T-helper 1 cell treated with Interleukin-12 subunit alpha and Interleukin-12 subunit beta and Interleukin-4 antibody, amounts not matched to agents 30 μg/mL and 1 μg/mL, for 36 hours (primary cell): ENCODE measurements around the gene GON4L.
"Not testable (repeated sequence)": the region's sequence is repeated elsewhere in the genome, so short reads cannot be mapped to it uniquely, and the experiment has no call there.

Experiments used
- H3K27ac Mint-ChIP-seq: one replicate; pipeline ENCODE4 v1.8.0; 2021; ENCODE audit warnings: mild to moderate bottlenecking, mixed read lengths
- H3K27me3 Mint-ChIP-seq: one replicate; pipeline ENCODE4 v1.8.0; 2021; ENCODE audit warnings: low read depth, mixed read lengths
- H3K36me3 Mint-ChIP-seq: one replicate; pipeline ENCODE4 v1.8.0; 2021; ENCODE audit warnings: low read depth, mixed read lengths
- H3K4me1 Mint-ChIP-seq: one replicate; pipeline ENCODE4 v1.8.0; 2021; ENCODE audit warnings: low read depth, mixed read lengths
- H3K4me3 Mint-ChIP-seq: one replicate; pipeline ENCODE4 v1.8.0; 2021; ENCODE audit warnings: mild to moderate bottlenecking, moderate library complexity, mixed read lengths
- H3K9me3 Mint-ChIP-seq: one replicate; pipeline ENCODE4 v1.8.0; 2021; ENCODE audit warnings: mixed read lengths

The GON4L gene, protein sequence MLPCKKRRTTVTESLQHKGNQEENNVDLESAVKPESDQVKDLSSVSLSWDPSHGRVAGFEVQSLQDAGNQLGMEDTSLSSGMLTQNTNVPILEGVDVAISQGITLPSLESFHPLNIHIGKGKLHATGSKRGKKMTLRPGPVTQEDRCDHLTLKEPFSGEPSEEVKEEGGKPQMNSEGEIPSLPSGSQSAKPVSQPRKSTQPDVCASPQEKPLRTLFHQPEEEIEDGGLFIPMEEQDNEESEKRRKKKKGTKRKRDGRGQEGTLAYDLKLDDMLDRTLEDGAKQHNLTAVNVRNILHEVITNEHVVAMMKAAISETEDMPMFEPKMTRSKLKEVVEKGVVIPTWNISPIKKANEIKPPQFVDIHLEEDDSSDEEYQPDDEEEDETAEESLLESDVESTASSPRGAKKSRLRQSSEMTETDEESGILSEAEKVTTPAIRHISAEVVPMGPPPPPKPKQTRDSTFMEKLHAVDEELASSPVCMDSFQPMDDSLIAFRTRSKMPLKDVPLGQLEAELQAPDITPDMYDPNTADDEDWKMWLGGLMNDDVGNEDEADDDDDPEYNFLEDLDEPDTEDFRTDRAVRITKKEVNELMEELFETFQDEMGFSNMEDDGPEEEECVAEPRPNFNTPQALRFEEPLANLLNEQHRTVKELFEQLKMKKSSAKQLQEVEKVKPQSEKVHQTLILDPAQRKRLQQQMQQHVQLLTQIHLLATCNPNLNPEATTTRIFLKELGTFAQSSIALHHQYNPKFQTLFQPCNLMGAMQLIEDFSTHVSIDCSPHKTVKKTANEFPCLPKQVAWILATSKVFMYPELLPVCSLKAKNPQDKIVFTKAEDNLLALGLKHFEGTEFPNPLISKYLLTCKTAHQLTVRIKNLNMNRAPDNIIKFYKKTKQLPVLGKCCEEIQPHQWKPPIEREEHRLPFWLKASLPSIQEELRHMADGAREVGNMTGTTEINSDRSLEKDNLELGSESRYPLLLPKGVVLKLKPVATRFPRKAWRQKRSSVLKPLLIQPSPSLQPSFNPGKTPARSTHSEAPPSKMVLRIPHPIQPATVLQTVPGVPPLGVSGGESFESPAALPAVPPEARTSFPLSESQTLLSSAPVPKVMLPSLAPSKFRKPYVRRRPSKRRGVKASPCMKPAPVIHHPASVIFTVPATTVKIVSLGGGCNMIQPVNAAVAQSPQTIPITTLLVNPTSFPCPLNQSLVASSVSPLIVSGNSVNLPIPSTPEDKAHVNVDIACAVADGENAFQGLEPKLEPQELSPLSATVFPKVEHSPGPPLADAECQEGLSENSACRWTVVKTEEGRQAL (N-terminal part only)

DNA sequence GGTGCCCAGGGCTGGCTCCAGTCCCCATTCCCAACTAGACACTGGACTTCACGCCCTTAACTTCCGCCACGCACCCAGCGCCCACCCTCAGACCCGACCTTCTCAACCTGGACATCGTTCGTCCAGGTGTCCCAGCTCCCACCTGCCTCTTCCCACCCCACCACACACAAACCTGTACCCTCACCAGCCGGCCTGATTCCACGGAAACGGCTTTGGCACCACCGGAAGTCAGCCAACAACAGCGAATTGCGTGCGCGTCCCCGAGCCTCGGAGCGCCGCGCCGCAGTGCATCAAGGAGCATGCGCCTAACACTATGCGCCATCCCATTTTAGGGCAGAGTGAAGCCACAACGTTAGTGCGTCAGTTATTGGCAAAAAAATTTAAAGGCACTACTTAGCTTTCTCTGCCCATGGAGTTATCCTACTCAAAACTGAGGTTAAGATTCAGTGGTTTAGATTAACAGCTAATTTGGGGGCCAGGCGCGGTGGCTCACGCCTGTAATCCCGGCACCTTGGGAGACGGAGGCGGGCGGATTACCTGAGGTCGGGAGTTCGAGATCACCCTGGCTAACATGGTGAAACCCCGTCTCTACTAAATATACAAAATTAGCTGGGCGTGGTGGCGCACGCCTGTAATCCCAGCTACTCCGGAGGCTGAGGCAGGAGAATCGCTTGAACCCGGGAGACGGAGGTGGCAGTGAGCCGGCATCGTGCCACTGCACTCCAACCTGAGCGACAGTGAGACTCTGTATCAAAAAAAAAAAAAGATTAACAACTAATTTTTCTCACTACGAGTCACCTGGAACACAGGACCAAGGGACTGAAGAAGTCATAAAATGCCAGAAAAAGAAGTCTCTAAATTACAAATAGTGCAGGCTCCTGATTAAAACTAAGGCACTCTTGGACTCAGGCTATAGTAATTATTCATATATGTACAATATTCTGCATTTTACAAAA is at the start of gene GON4L:
GON4L (minus strand) TSS at position 240 of the 956 bp plus-strand sequence. CDS start 3,434 bp downstream, outside the sequence.
- Mint-ChIP-seq H3K9me3 (no peaks in the 10 kb centered on the region), H3K27ac (peak within 1 kb of the TSS; percentile 97), H3K4me3 (peak within 1 kb of the TSS; percentile 98), H3K27me3 (no peaks in the 10 kb centered on the region), H3K4me1 (peaks cover 41% of the 10 kb centered on the region), H3K36me3 (peaks cover 26% of the 10 kb centered on the region)

DNA sequence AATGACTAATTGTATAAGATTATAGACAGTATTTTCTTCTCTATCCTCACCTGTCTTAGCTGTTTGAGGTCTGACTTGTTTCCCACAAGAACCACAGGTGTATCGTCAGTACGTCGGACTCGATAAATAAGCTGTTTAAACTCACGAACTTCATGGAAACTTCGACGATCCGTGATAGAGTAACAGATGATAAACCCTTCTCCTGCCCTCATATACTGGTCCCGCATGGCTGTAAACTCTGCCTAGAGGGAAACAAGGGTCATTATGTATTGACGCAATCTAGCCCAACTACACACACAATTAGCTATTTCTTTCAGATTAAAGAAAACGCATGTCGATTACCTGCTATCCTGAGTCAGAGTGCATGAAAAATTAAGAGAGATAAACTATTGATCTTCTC is 47.2 kb upstream of the GON4L start:
- Mint-ChIP-seq H3K4me1 (peaks cover 4% of the 10 kb centered on the region), H3K27ac (no peak overlapping the region)

GRCh38 chr1:155900161-155900560 is 43.1 kb upstream of the GON4L start:
- H3K4me3 Mint-ChIP-seq = no peak overlapping the region
- no peak overlapping the region for H3K27ac Mint-ChIP-seq
- H3K36me3 Mint-ChIP-seq = peaks cover 43% of the 10 kb centered on the region
- no peaks in the 10 kb centered on the region for H3K27me3 Mint-ChIP-seq
- H3K9me3 Mint-ChIP-seq = no peaks in the 10 kb centered on the region
- H3K4me1 Mint-ChIP-seq = peaks cover 7% of the 10 kb centered on the region

More for the DNA sequence above, 47.2 kb upstream of the GON4L start:
- Mint-ChIP-seq H3K4me3 (no peak overlapping the region), H3K9me3 (no peaks in the 10 kb centered on the region), H3K27me3 (no peaks in the 10 kb centered on the region), H3K36me3 (peaks cover 31% of the 10 kb centered on the region)

DNA sequence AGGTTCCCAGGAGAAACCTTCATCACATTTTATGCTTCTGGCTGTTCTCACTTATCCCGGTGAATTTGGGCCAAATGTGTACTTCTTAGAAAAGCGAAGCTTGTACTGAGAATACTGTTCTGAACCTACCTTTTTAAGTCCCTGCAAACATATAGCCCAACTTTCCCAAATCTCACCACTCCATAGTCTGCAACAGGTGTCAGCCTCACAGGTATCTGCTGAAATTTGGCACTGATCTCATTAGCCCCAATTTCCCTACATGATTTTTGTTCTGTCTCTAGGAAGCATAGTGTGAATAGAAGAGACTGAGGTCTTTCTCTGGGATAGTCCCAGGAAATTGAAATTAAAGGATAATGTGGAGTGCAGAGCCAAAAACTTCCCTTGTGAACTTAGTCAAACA is 42.7 kb upstream of the GON4L start:
- Mint-ChIP-seq H3K36me3 (peaks cover 41% of the 10 kb centered on the region), H3K4me1 (peaks cover 7% of the 10 kb centered on the region), H3K27ac (no peak overlapping the region), H3K27me3 (no peaks in the 10 kb centered on the region), H3K9me3 (no peaks in the 10 kb centered on the region), H3K4me3 (no peak overlapping the region)

DNA sequence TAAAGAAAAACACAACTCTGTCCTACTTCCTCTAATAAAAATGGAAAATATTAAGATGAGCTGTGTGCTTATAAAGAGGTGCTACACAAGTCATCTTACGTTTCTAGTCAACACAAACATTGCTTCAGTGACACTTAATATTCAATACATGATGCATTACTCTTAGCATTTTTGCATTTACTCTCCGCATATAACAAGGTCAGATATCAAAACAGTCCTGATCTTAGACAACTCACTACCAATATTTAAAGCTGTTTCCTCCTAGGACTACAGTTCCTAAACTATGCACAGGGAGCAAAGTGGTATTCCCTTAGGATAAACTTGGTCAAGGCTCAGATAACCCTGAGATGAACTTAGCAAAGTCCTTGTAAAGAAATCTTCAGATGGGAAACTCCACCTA is 41.9 kb upstream of the GON4L start:
- no peaks in the 10 kb centered on the region for H3K27me3 Mint-ChIP-seq
- no peaks in the 10 kb centered on the region for H3K9me3 Mint-ChIP-seq
- H3K36me3 Mint-ChIP-seq = peaks cover 33% of the 10 kb centered on the region
- H3K4me3 Mint-ChIP-seq = no peak overlapping the region
- no peak overlapping the region for H3K27ac Mint-ChIP-seq
- peaks cover 5% of the 10 kb centered on the region for H3K4me1 Mint-ChIP-seq

- Mint-ChIP-seq H3K27me3 (no peaks in the 10 kb centered on the region), H3K36me3 (peaks cover 30% of the 10 kb centered on the region), H3K4me1 (peaks cover 15% of the 10 kb centered on the region), H3K9me3 (no peaks in the 10 kb centered on the region), H3K27ac (peak overlapping the region; percentile 14), H3K4me3 (no peak overlapping the region)
Observed at GRCh38 chr1:155897746-155898145, 40.7 kb upstream of the GON4L start.

- H3K4me1 Mint-ChIP-seq = peaks cover 17% of the 10 kb centered on the region
- H3K4me3 Mint-ChIP-seq, H3K9me3 Mint-ChIP-seq, H3K27ac Mint-ChIP-seq, H3K27me3 Mint-ChIP-seq: not testable (repeated sequence)
- H3K36me3 Mint-ChIP-seq = peaks cover 28% of the 10 kb centered on the region
Observed at GRCh38 chr1:155896476-155896875, 39.5 kb upstream of the GON4L start.

GRCh38 chr1:155895617-155896016 is 38.6 kb upstream of the GON4L start:
- not testable (repeated sequence) for H3K4me3 Mint-ChIP-seq, H3K9me3 Mint-ChIP-seq, H3K27me3 Mint-ChIP-seq, H3K27ac Mint-ChIP-seq
- H3K36me3 Mint-ChIP-seq = peaks cover 27% of the 10 kb centered on the region
- H3K4me1 Mint-ChIP-seq = peaks cover 17% of the 10 kb centered on the region

DNA sequence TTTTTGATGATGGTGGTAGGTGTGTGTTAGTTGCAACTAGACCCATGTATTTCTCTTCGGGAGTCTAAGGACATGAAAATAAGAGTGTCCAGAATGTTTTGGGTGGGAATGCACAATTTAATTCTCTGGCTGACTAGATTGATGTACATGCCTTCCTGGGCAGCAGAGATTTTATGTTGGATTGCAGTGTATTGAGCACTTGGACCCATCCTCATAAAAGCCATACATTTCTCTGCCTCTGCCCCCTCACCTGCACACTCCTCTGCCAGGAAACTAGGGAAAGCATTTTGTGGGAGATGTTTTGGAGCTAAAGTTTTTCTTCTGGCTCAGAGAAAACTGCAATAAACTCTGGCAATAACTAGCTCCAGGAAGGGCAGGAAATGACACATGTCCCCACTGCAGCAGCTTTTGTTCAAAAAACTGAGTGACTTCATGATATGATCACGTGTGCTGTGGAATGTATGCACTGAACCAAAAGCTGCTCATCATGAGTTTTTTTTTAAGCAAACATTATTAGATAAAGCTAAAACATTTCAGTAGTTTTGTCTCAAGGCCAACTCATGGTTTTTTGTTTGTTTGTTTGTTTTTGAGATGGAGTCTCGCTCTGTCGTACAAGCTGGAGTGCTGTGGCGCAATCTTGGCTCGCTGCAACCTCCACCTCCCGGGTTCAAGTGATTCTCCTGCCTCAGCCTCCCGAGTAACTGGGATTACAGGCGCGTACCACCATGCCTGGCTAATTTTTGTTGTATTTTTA is 36.6 kb upstream of the GON4L start:
- H3K4me1 Mint-ChIP-seq = peaks cover 14% of the 10 kb centered on the region
- no peak overlapping the region for H3K4me3 Mint-ChIP-seq
- no peaks in the 10 kb centered on the region for H3K27me3 Mint-ChIP-seq
- peaks cover 10% of the 10 kb centered on the region for H3K36me3 Mint-ChIP-seq
- no peaks in the 10 kb centered on the region for H3K9me3 Mint-ChIP-seq
- peak overlapping the region; percentile 73 for H3K27ac Mint-ChIP-seq

GRCh38 chr1:155892796-155893195 is 35.8 kb upstream of the GON4L start:
- peak overlapping the region; percentile 73 for H3K27ac Mint-ChIP-seq
- H3K36me3 Mint-ChIP-seq = peaks cover 8% of the 10 kb centered on the region
- H3K9me3 Mint-ChIP-seq = no peaks in the 10 kb centered on the region
- no peaks in the 10 kb centered on the region for H3K27me3 Mint-ChIP-seq
- H3K4me3 Mint-ChIP-seq = no peak overlapping the region
- peaks cover 12% of the 10 kb centered on the region for H3K4me1 Mint-ChIP-seq

DNA sequence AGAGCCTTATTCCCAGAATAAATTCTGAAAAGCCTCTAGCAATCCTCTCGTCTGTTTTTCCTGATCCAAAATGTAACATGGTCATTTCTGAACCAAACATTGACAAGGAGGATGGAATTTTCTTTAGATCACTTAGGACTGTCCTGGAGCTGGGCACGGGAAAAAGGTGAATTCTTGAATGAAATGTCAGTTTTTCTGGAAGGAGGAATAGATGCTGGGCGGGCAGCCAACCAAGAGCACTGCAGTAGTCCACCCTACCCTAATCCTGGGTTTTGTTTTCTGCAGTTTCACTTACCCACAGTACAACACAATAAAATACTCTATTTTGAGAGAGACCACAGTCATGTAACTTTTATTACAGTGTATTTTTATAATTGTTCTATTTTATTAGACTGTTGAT is 33.2 kb upstream of the GON4L start:
- Mint-ChIP-seq H3K4me3 (no peak overlapping the region), H3K27ac (no peak overlapping the region), H3K9me3 (no peaks in the 10 kb centered on the region), H3K27me3 (no peaks in the 10 kb centered on the region), H3K36me3 (peaks cover 2% of the 10 kb centered on the region), H3K4me1 (peaks cover 11% of the 10 kb centered on the region)

- Mint-ChIP-seq H3K9me3 (no peaks in the 10 kb centered on the region), H3K4me3 (no peak overlapping the region), H3K36me3 (peaks cover 2% of the 10 kb centered on the region), H3K4me1 (peaks cover 11% of the 10 kb centered on the region), H3K27me3 (no peaks in the 10 kb centered on the region), H3K27ac (no peak overlapping the region)
Observed at GRCh38 chr1:155889566-155889965, 32.6 kb upstream of the GON4L start.

DNA sequence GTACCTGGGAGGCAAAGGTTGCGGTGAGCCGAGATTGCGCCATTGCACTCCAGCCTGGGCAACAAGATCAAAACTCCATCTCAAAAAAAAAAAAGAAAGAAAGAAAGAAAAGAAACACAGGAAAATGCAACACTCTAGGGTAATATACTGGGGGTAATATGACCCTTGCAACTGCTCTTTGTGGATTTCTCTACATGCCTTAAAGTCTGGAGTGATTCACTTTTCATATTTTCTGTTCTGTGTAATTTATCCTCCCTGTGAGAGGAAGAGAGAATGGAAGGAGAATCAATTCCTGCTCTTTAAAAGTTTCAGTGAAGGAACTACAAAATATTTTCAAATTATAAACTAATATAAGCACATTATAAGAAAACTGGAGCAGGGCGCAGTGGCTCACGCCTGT is 31.5 kb upstream of the GON4L start:
- H3K27me3 Mint-ChIP-seq = no peaks in the 10 kb centered on the region
- H3K9me3 Mint-ChIP-seq = no peaks in the 10 kb centered on the region
- no peak overlapping the region for H3K27ac Mint-ChIP-seq

More for the DNA sequence above, 31.5 kb upstream of the GON4L start:
- Mint-ChIP-seq H3K4me3 (no peak overlapping the region), H3K36me3 (peaks cover 2% of the 10 kb centered on the region), H3K4me1 (peaks cover 8% of the 10 kb centered on the region)
